Measurements from ENCODE around the gene ABTB2. TPM values are rescaled to one million over a fixed set of nuclear protein-coding genes. Genes with fewer than 3 reads are reported as not detected.

ABTB2 gene
- total RNA-seq, 2 donors from 2014 or later: 8.6 to 8.7 TPM

DNA sequence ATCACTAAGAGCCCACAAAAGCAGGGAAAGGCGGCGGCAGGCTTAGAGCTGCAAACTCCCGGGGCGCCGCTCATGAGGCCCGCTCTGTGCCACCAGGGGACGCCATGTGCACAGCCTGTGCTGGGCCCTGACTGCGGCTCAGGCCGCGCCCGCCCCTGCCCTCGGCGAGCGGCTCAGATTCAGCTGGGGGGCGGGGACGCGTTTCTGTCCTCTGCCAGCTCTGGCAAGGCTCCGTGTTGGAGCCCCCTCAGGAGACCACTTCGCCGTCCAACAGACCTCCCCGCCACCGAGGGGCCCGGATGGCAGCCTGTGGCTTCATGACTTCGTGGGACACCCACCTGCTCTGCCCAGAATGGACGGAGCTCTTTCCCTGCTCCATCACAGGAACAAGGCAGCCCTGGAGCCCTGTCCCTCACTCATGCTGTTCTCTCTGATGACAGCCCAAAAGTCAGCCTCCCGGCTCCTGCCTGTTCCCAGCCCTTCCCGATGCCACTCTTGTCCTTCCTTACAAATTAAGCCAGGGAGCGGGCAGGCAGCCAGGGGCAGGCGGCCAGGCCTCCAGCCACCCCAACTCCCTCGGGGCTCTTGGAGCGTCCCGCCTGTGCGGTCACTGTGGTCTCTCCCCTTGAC lies 183.3 kb downstream of the ABTB2 start:
- intact Hi-C loops (cut with DNase I): loop anchor here (2.0 to 5.0 kb wide), 3 partner anchors 78 to 184 kb away; partner anchors contain the start of gene ABTB2 (in 2 of the 2)
- peak; percentile 95 for DNase-seq (ENCODE audit: low spot score)

DNA sequence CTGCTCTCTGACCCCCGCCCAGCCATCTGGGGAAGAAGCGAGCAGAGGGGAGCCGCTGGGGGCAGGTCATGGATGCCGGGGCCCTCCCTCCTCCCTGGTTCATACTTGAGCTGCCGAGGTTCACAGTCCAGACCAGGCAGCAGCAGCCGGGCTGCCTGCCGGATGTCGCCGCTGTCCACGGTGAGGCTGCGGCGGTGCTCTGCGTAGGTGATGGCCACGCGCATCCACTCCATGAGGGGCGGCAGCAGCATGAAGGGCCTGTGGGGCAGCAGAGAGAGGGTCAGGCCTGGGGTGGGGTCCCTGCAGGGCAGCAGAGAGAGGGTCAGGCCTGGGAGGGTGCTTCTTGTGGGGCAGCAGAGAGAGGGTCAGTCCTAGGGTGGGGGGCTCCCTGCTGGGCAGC lies 184.8 kb downstream of the ABTB2 start:
- intact Hi-C loops (cut with DNase I): loop anchor here (5.0 kb wide), 2 partner anchors 79 to 184 kb away; partner anchors contain the start of gene ABTB2 (in 1 of the 2)

DNA sequence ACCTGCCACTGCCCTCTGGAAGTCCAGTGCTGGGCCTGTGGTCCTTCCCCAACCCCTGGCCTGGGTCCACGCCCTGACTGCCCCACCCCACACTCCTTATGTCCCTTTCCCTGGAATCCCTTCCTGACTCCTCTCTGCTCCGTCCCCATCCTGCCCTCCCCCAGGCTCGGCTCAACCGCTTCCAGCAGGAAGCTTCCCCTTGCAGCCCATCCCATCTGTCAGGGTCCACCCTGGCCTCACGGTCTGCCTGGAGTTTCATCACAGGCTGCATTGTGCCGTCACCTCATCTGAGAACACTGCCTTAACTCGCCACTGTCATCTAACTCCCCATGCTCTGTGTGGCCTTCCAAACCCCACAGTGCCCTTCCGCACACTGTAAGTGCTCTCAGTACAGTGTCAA lies 188.1 kb downstream of the ABTB2 start:
- no peak for DNase-seq (ENCODE audit: low spot score)
- intact Hi-C loops (cut with DNase I): loop anchor here (5.0 kb wide), 2 partner anchors 83 to 188 kb away; partner anchors contain the start of gene ABTB2 (in 1 of the 2)

More for the DNA sequence above, 184.8 kb downstream of the ABTB2 start:
- DNase-seq (ENCODE audit: low spot score): no peak

DNA sequence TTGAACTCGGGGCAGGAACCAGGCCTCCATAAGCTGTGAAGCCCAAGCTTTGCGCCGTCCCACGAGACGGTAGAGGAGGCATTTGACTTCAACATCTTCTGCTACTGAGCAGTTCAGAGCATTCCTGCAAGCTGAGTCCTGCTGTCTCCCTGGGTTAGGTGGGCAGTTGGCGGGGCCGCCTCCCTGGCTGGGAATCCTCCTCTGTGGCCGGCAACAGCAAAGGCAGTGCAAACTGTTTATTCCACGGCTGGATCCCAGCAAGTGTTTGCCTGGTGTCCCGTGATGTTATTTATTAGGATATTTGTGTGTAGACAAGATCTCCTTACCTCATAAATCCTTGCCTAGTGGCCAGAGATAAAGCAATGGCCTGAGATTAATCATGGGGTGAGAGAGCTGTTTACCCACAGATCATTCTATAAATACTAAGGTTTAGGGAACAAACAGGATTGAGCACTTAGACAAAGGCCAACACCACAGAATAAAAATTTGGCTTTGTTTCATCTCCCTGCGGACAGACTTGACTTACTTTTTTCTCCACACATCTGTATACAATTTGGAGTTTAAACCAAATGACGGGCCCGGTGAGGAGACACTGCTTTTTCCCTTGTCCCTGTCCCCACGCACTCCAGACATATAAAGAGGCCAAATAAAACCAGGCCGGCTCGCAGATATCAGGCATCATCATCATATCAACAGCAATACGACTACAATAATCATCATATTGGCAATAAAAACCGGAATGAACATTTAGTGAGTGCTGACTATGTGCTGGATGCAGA lies 189.0 kb downstream of the ABTB2 start:
- DNase-seq (ENCODE audit: low spot score): no peak
- intact Hi-C loops (cut with DNase I): no loop called here

DNA sequence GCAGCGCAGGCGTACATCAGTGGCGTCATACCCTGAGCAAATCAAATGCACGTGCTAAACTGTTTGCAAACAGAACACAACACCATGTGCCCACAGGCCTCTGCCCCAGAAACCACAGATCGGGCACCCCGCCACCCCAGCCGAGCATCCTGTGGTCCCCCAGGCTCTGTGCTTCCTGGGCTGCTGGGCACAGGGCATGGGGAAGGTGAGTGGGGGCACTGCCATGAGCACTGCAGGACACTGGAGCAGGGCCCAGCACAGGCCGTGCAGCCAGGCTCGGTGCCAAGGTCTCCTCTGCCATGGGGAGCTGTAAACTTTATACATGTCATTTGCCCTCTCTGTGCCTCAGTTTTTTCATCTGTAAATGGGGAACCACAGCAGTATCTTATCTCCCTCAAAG lies 189.8 kb downstream of the ABTB2 start:
- intact Hi-C loops (cut with DNase I): no loop called here
- DNase-seq (ENCODE audit: low spot score): no peak

DNA sequence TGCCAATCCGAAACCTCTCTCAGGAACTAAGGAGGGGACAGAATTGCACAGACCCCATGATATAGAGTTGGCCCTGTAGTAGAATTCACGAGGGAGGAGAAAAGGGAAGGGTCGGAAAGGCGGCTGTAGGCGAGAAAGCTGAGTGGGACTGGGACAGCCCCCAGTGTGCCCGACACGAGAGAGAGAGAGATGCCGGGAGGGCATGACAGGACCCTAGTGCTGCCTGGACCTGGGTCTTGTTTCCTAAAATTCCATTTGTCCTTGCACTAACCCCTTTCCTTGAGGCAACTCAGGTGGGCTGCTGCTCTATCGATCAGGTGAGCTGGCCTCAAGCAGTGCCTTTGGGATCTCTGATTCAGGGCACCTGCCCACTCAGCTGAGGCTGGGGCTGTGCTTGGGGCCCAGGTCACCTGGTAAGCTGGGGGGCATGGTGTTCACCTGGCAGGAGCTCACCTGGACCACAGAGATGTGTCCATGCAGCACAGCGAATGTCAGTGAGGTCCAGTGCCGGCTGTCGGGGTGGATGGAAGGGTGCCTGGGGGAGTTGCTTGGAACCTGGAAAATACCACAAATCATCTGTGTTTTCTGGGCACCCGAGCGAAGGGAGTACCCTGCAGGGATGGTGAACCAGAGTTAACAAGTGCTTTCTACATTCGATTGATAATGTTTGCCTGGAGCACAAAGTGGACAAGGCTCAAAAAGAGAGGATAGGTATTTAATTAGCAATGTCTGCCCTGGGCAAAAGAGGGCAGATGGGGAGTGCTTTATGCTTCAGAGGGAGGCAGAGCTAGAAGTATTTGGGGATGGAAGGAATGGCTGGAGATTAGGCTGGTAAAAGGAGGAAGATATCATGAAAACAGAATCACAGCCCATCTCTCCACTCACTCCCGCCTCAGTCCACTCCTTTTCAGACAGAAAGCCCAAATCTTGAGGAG lies 190.7 kb downstream of the ABTB2 start:
- DNase-seq (ENCODE audit: low spot score): no peak
- intact Hi-C loops (cut with DNase I): loop anchor here in 1 of 2 donors (1.0 kb wide), 1 partner anchor 16 kb away; no protein-coding TSS in a partner anchor

DNA sequence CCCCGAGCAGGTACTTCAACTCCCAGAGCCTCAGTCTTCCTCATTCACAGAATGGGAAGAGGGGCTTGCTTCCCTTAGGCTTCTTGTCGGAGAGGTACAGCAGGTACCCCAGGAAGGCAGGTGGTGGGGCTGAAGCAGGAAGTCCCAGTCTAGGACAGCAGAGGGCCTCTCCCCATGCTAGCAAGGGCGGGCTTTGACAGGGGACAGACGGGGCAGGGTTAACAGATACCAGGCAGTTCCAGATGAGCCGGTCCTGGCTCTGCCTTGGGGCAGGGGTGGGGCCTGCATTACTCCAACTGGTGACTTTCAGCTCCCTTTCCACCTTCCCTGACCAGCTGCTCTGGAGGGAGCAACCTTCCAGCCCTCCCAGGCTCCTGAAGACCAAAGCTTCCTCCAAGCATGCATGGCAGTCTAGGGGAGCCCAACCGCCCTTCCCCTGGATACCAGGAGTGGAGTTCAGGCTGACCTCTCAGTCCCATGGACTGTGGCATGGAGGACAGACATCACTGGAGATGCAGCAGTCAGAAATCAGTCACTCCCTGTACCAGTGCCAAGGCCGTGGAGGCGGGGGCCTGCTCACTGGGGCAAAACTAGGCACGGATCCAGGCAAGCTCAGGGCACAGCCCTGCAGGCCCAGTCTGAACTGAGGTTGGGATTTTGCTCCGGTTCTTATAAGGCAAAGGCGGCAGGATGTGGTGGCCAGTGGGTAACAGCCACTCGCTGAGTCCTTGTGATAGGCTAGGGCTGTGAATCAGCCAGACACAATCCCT lies 191.8 kb downstream of the ABTB2 start:
- no peak for DNase-seq (ENCODE audit: low spot score)
- intact Hi-C loops (cut with DNase I): loop anchor here in 1 of 2 donors (1.0 kb wide), 1 partner anchor 17 kb away; no protein-coding TSS in a partner anchor

DNA sequence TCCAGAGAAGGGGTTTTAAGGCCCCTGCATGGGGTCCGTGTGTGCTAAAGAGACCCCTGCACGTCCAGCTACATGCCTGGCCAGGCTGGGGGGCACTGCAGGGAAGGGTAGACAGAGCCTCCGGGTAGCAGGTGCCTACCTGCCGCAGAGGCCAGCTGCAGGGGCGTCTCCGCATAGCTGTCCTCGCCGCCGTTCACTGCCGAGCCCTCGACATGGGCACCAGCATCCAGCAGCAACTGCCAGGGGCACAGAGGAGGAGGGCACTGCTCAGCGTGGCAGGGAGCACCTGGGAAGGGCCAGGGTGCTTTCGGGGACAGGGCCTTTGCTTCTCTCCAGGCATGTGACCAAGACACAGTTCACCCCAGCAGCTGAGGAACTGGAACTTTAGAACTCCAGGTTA lies 192.7 kb downstream of the ABTB2 start:
- intact Hi-C loops (cut with DNase I): no loop called here
- no peak for DNase-seq (ENCODE audit: low spot score)

DNA sequence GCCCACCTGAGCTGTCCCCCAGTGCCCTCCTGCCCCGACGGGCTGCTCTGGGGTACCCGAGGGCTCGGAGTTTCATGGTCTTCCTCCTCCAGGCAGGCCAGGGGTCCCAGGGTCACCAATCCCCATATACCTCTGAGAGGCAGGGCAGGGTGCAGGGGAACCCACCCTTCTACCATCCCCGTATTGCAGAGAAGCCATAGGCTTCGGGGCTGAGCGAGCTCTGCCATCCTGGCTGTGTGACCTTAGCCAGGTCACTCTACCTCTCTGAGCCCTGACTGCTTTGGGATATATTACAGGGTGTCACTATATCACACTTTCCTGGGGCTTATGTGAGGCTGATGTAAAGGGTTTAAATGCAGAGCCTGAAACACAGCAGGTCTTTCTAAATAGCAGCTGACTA lies 195.0 kb downstream of the ABTB2 start:
- intact Hi-C loops (cut with DNase I): no loop called here
- no peak for DNase-seq (ENCODE audit: low spot score)

DNA sequence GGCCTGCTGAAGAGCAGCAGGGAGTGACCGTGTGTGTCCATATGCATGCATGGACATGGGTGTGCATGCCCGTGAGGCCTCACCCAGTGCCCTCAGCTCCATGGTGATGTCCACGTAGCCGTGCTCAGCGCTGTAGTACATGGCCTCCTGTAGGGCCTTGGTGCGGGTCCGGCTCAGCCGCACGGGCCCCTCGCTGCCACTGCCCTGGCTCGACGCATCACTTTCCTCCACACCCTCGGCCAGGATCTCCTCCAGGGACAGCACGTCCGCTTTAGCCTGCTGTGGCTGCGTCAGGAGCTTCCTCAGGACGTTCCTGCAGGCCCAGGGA lies 195.4 kb downstream of the ABTB2 start:
- intact Hi-C loops (cut with DNase I): no loop called here

DNA sequence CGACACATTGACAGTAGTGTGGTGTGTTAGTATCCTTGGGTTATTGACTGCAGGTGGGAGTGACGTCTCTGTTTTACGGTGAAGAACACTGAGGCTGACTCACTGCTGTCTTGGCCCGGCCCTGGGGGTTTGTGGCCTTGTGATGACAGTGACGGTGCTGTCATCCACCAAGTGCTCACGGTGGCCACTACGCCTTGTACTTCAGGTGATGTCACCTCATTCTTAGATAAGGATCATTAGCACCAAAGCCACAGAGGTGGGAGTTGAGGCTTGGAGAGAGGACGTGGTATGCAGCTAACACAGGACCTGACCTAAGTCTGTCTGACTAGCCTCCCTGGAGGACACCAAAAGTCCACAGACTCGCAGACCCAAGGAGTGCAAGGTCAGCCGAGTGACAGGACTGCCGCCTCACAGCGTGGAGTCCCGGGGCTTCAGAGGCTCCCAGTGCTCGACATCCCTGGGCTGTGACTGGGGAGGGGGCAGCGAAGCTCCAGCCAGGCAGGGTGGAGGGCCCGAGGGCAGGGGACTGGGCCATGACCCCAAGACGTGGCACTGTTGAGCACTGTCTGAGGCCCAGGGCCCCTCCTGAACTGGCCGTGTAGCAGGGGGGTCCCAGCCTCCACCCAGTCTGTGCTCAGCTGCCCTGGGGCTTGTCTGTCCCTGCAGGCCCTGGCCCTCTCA lies 195.9 kb downstream of the ABTB2 start:
- intact Hi-C loops (cut with DNase I): no loop called here

More for the DNA sequence above, 195.4 kb downstream of the ABTB2 start:
- DNase-seq (ENCODE audit: low spot score): no peak

DNA sequence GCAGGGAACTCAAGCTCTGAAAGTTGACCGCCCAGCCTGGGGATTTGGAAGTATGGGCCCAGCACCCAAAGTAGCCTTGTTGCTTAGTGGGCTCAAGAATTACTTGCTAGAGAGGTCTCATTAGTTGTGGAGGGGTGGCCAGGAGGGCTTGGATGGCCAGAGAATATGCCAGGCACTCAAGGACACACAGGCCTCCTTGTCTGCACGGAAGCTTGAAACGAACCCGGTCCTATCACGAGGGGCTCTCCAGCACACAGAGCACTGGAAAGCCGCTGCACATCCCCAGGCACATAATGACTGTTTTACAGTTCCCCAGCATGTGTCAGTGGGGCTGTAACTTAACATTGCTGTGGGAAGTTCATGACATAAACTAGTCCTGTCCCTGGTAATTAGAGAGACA lies 196.4 kb downstream of the ABTB2 start:
- DNase-seq (ENCODE audit: low spot score): no peak
- intact Hi-C loops (cut with DNase I): no loop called here

More for the DNA sequence above, 195.9 kb downstream of the ABTB2 start:
- DNase-seq (ENCODE audit: low spot score): no peak

DNA sequence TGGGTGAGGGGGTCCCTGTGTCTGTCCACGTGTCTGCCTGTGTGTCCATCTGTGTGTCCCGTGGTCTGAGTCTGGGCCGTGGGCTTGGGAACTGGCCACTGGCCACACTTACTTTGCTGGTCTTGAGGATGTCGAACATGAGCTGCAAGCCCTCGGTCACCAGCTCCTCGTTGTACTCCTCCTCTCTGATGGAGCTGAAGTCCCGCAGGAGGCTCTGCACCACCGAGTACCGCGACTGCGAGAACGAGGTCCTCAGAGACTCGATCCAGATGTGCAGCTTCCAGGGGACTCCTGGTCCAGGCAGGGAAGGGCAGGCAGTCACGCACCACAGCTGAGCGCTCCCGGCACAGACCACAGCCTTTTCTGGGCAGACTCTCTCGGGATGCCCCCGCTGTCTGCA lies 197.0 kb downstream of the ABTB2 start:
- no peak for DNase-seq (ENCODE audit: low spot score)
- intact Hi-C loops (cut with DNase I): no loop called here

DNA sequence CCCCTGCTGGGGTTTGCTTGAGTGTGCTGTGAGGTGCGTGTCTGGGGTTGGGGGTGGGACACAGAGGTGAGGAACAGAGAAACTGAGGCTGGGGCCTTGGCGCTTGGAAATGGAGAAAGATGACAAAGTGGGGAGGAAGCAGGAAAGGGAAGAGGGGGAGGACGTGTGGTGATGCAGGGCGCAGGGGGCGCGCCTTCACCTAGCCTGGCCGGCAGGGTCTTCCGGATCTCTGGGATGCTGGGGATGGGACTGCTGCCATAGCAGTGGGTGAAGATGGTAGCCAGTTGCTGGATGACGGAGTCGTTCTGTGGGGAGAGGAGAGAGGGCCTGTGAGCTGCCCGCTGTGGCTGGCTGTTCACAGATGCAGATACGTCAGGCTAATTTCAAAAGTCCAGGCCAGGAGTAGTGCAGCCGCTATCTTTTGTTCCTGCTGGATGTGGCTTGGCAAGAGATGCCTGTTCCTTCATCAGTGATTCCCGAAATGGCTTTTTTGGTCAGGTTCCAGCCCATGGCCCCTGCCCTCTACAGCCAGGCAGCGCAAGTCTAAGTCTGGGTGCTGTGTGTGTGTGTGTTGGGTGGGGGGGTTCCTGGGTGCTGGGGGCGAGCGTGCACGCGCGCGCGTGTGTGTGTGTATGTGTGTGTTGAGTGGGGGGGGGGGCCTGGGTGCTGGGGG lies 197.6 kb downstream of the ABTB2 start:
- intact Hi-C loops (cut with DNase I): no loop called here

DNA sequence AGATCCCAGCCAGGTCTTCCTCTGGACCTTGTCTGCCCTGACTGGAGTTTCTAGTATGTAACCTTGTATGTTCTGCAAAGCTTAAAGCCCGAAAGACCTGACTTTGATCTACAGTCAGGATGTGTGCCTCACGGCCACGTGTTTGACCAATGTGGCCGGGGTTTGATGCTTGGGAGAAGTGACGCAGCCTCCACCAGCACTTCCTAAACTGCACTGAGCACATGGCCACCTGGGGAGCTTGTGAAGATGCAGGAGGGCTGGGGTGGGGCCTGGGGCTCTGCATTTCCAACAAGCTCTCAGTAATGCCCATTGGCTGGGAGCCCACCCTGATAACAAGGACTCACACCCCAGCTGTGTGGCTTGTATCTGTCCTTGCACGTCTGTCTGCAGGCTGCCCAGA lies 199.1 kb downstream of the ABTB2 start:
- no peak for DNase-seq (ENCODE audit: low spot score)
- intact Hi-C loops (cut with DNase I): no loop called here

More for the DNA sequence above, 197.6 kb downstream of the ABTB2 start:
- no peak for DNase-seq (ENCODE audit: low spot score)

DNA sequence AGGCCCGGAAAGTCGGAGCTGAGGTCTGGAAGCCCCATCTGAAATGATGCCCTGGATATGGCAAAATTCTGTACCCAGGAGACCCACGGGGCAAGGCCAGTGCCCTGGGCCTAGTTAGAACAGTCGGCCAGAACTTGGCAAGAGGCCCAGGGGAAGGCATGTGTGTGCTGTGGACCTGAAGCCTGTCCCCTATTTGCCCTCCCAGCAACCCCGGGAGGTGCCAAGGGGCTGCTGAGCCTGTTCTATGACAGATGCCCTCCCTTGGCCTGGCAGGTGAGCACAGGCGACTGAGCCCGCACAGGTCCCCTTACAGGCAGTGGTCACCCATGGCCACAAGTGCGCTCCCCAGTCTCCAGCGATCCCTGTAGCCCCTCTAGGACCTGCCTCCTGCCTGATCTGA lies 200.6 kb downstream of the ABTB2 start:
- intact Hi-C loops (cut with DNase I): no loop called here

DNA sequence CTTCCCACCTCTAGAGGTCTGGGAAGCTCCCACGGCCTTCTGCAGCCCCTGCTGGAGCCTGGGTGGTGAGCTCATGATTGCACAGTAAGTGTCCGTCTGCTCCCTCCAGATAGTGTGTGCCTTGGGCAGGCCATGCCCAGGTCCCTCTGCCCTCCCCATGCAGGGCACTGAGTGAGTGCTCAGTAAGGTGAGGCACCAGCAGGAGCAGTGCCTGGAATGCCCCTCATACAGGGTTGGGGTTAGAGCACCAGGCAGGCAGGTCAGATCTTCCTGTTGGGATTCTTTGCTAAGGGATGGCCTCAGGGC lies 202.1 kb downstream of the ABTB2 start:
- intact Hi-C loops (cut with DNase I): no loop called here
- DNase-seq (ENCODE audit: low spot score): no peak

More for the DNA sequence above, 200.6 kb downstream of the ABTB2 start:
- no peak for DNase-seq (ENCODE audit: low spot score)

Measured in posterior vena cava (tissue), 2 donors.